ENCODE measurements around the gene POLR3A.

- TF ChIP-seq CTCF (IDR thresholded peaks at IDR 0.05) (no peak), POLR2AphosphoS5 (IDR thresholded peaks at IDR 0.05) (no peak)
Measured at GRCh38 chr10:77943121-77943901, 86.0 kb downstream of the POLR3A start.

Measured in prostate gland (tissue), 2 donors.